Measurements from ENCODE around the gene MYO3B. TPM values are rescaled to one million over a fixed set of nuclear protein-coding genes. Genes with fewer than 3 reads are reported as not detected.

Gene MYO3B
- total RNA-seq, 1 experiment from 2014 or later, result 0.09 TPM

- Mint-ChIP-seq H3K4me3 (ENCODE audit: unreplicated experiment) (no peak overlapping the region), H3K27me3 (ENCODE audit: insufficient read depth, unreplicated experiment) (peaks cover 15% of the 10 kb centered on the region), H3K27ac (ENCODE audit: unreplicated experiment) (no peak overlapping the region), H3K4me1 (ENCODE audit: low read depth, unreplicated experiment) (no peaks in the 10 kb centered on the region), H3K9me3 (ENCODE audit: unreplicated experiment) (no peaks in the 10 kb centered on the region), H3K36me3 (ENCODE audit: insufficient read depth, unreplicated experiment) (no peaks in the 10 kb centered on the region)
- no peak for TF ChIP-seq CTCF (IDR thresholded peaks at IDR 0.05; ENCODE audit: insufficient read depth in 1 of 2, low read depth in 1 of 2, low read length in 1 of 2, severe bottlenecking in 1 of 2, unreplicated experiment in 1 of 2)
- CTCF ChIA-PET, result no interaction called here
- POLR2A ChIA-PET, result no interaction called here
- no peak for DNase-seq
- Histone ChIP-seq H3K36me3 (ENCODE audit: control insufficient read depth, insufficient read depth, low read length) (no peaks in the 10 kb centered on the region), H3K4me1 (no peaks in the 10 kb centered on the region), H3K27me3 (replicated peaks; ENCODE audit: control insufficient read depth, insufficient read depth, low read length) (no peaks in the 10 kb centered on the region), H3K4me3 (ENCODE audit: low read depth, low read length) (no peak overlapping the region), H3K9me3 (no peaks in the 10 kb centered on the region; the same call in 1 of the 2 replicates)
- BruUV-seq (replicated peaks), result no TSS peak
- intact Hi-C loops (cut with micrococcal nuclease; ENCODE audit: unreplicated experiment), result no loop called here
Measured at GRCh38 chr2:170282851-170283250, 104.9 kb downstream of the MYO3B start.

- POLR2A ChIA-PET, result no interaction called here
- peaks cover 15% of the 10 kb centered on the region for H3K27me3 Mint-ChIP-seq (ENCODE audit: insufficient read depth, unreplicated experiment)
- intact Hi-C loops (cut with micrococcal nuclease; ENCODE audit: unreplicated experiment), result no loop called here
- H3K4me1 ChIP-seq, result no peaks in the 10 kb centered on the region
- CTCF ChIA-PET, result no interaction called here
- no peak for DNase-seq
- no peak for TF ChIP-seq CTCF (IDR thresholded peaks at IDR 0.05; ENCODE audit: insufficient read depth in 1 of 2, low read depth in 1 of 2, low read length in 1 of 2, severe bottlenecking in 1 of 2, unreplicated experiment in 1 of 2)
- H3K4me3 ChIP-seq (ENCODE audit: low read depth, low read length), result no peak overlapping the region
- BruUV-seq (replicated peaks), result no TSS peak
- no peaks in the 10 kb centered on the region for H3K9me3 Mint-ChIP-seq (ENCODE audit: unreplicated experiment)
- H3K9me3 ChIP-seq, result no peaks in the 10 kb centered on the region; the same call in 1 of the 2 replicates
- no peak overlapping the region for H3K27ac Mint-ChIP-seq (ENCODE audit: unreplicated experiment)
- no peaks in the 10 kb centered on the region for H3K36me3 Mint-ChIP-seq (ENCODE audit: insufficient read depth, unreplicated experiment)
- no peaks in the 10 kb centered on the region for H3K4me1 Mint-ChIP-seq (ENCODE audit: low read depth, unreplicated experiment)
- no peaks in the 10 kb centered on the region for H3K36me3 ChIP-seq (ENCODE audit: control insufficient read depth, insufficient read depth, low read length)
- no peak overlapping the region for H3K4me3 Mint-ChIP-seq (ENCODE audit: unreplicated experiment)
- H3K27me3 ChIP-seq (replicated peaks; ENCODE audit: control insufficient read depth, insufficient read depth, low read length), result no peaks in the 10 kb centered on the region
Measured at GRCh38 chr2:170284205-170284604, 106.3 kb downstream of the MYO3B start.

- H3K9me3 ChIP-seq, result 0 out of 2 replicates have a peak, but pooled peaks cover 4% of the 10 kb centered on the region
- POLR2A ChIA-PET, result no interaction called here
- H3K4me1 Mint-ChIP-seq (ENCODE audit: low read depth, unreplicated experiment), result no peaks in the 10 kb centered on the region
- peaks cover 19% of the 10 kb centered on the region for H3K27me3 Mint-ChIP-seq (ENCODE audit: insufficient read depth, unreplicated experiment)
- TF ChIP-seq CTCF (IDR thresholded peaks at IDR 0.05; ENCODE audit: insufficient read depth in 1 of 2, low read depth in 1 of 2, low read length in 1 of 2, severe bottlenecking in 1 of 2, unreplicated experiment in 1 of 2), result no peak
- intact Hi-C loops (cut with micrococcal nuclease; ENCODE audit: unreplicated experiment), result no loop called here
- H3K36me3 Mint-ChIP-seq (ENCODE audit: insufficient read depth, unreplicated experiment), result no peaks in the 10 kb centered on the region
- CTCF ChIA-PET, result no interaction called here
- no peak overlapping the region for H3K27ac Mint-ChIP-seq (ENCODE audit: unreplicated experiment)
- no peaks in the 10 kb centered on the region for H3K27me3 ChIP-seq (replicated peaks; ENCODE audit: control insufficient read depth, insufficient read depth, low read length)
- no peak overlapping the region for H3K4me3 Mint-ChIP-seq (ENCODE audit: unreplicated experiment)
- H3K4me1 ChIP-seq, result no peaks in the 10 kb centered on the region
- no peak overlapping the region for H3K4me3 ChIP-seq (ENCODE audit: low read depth, low read length)
- H3K36me3 ChIP-seq (ENCODE audit: control insufficient read depth, insufficient read depth, low read length), result no peaks in the 10 kb centered on the region
- DNase-seq, result no peak
- no TSS peak for BruUV-seq (replicated peaks)
- peaks cover 11% of the 10 kb centered on the region for H3K9me3 Mint-ChIP-seq (ENCODE audit: unreplicated experiment)
Measured at GRCh38 chr2:170288859-170289258, 110.9 kb downstream of the MYO3B start.

Measured in Caco-2 (cell line).